ENCODE data around the gene MSN.

- no peak for TF ChIP-seq ZNF274 (IDR thresholded peaks at IDR 0.05; ENCODE audit: low read depth, low read length)
- TF ChIP-seq YY1 (IDR thresholded peaks at IDR 0.05; ENCODE audit: insufficient read depth, insufficient read length), result no peak
Observed at GRCh38 chrX:65741823-65742222, 74.4 kb downstream of the MSN start.
